Measurements from ENCODE around the gene STAT3.

STAT3 gene

GRCh38 chr17:42345396-42346073 is 42.7 kb downstream of the STAT3 start:
- no peak for DNase-seq (ENCODE audit: low read depth in 2 of 2)
- no peak overlapping the region for H3K4me3 ChIP-seq (replicated peaks in 1 of 2; ENCODE audit: low read depth in 2 of 2, low read length in 2 of 2)
- TF ChIP-seq CTCF (IDR thresholded peaks at IDR 0.05; ENCODE audit: low read depth, low read length) = no peak

- no peak for TF ChIP-seq CTCF (IDR thresholded peaks at IDR 0.05; ENCODE audit: low read depth, low read length)
- H3K4me3 ChIP-seq (replicated peaks in 1 of 2; ENCODE audit: low read depth in 2 of 2, low read length in 2 of 2) = no peak overlapping the region
- DNase-seq (ENCODE audit: low read depth in 2 of 2) = peak in 1 of 2 donors; percentile 51
These were observed 45.8 kb downstream of the STAT3 start for GRCh38 chr17:42342242-42343008.

DNA sequence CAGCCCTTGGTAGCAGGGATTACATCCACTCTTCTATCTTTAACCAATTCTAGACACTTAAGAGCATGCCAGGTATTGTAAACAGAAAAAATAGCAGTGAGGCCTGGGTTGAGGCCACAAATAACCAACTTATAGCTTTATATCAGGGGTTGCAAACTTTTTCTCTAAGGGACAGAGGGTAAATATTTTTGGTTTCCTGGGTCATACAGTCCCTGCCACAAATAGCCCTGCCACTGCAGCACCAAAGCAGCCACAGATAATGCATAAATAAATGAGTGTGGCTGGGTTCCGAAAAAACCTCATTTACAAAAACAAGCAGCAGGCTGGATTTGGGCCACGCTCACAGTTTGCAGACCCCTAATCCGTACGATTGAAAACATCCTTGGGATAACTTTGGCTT is 46.7 kb downstream of the STAT3 start:
- no peak for DNase-seq (ENCODE audit: low read depth in 2 of 2)
- no peak for TF ChIP-seq CTCF (IDR thresholded peaks at IDR 0.05; ENCODE audit: low read depth, low read length)
- no peak overlapping the region for H3K4me3 ChIP-seq (replicated peaks in 1 of 2; ENCODE audit: low read depth in 2 of 2, low read length in 2 of 2)

- H3K4me3 ChIP-seq (replicated peaks in 1 of 2; ENCODE audit: low read depth in 2 of 2, low read length in 2 of 2) = no peak overlapping the region
- TF ChIP-seq CTCF (IDR thresholded peaks at IDR 0.05; ENCODE audit: low read depth, low read length) = no peak
- DNase-seq (ENCODE audit: low read depth in 2 of 2) = no peak
These were observed 47.5 kb downstream of the STAT3 start for GRCh38 chr17:42340691-42341127.

GRCh38 chr17:42339221-42339620 is 49.0 kb downstream of the STAT3 start:
- TF ChIP-seq CTCF (IDR thresholded peaks at IDR 0.05; ENCODE audit: low read depth, low read length) = no peak
- no peak overlapping the region for H3K4me3 ChIP-seq (replicated peaks in 1 of 2; ENCODE audit: low read depth in 2 of 2, low read length in 2 of 2)
- DNase-seq (ENCODE audit: low read depth in 2 of 2) = no peak

DNA sequence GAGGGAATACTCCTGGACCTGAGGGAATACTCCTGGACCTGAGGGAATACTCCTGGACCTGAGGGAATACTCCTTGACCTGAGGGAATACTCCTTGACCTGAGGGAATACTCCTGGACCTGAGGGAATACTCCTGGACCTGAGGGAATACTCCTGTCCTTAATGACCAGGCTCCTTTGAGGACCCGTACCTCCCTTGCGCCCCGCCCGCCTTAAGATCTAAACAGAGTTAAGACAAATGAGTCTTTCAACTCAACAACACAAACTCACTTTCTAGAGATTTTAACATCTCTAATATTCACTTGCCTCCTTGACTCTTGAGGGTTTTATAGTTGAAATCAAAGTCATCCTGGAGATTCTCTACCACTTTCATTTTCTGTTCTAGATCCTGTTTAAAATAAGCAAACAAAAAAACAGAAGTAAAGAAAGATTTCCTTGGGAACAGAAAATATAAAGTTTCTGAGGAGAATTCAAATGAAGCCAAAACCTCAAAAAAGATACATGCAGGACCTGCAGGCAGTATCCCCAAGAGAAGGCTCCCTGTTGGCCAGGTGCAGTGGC is 49.7 kb downstream of the STAT3 start:
- no peak for TF ChIP-seq CTCF (IDR thresholded peaks at IDR 0.05; ENCODE audit: low read depth, low read length)
- DNase-seq (ENCODE audit: low read depth in 2 of 2) = no peak
- H3K4me3 ChIP-seq (replicated peaks in 1 of 2; ENCODE audit: low read depth in 2 of 2, low read length in 2 of 2) = no peak overlapping the region

Measured in cardiac fibroblast (primary cell).